Central memory CD4-positive, alpha-beta T cell (primary cell): ENCODE measurements around the gene RANBP3.
"Not testable (repeated sequence)": the region's sequence is repeated elsewhere in the genome, so short reads cannot be mapped to it uniquely, and the experiment has no call there.

Experiments used
- DNase-seq: peaks from one replicate; pipeline ENCODE4 v3.0.0; 2022

The RANBP3 gene

DNA sequence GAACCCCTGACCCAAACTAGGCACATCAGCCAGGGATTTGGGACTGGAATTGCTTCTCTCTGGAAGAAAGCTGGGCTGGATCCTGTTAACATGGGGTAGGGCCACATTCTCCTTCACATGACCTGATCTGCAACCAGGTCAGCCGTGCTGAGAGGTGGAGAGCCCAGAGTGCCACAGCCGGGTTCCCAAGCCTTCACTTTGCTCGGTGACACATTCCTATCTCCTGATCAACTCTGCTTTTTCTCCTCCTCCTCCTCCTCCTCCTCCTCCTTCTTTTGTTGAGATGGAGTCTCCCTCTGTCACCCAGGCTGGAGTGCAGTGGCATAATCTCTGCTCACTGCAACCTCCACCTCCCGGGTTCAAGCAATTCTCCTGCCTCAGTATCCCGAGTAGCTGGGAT, 7.9 kb upstream of the RANBP3 start:
- not testable (repeated sequence) for DNase-seq

DNA sequence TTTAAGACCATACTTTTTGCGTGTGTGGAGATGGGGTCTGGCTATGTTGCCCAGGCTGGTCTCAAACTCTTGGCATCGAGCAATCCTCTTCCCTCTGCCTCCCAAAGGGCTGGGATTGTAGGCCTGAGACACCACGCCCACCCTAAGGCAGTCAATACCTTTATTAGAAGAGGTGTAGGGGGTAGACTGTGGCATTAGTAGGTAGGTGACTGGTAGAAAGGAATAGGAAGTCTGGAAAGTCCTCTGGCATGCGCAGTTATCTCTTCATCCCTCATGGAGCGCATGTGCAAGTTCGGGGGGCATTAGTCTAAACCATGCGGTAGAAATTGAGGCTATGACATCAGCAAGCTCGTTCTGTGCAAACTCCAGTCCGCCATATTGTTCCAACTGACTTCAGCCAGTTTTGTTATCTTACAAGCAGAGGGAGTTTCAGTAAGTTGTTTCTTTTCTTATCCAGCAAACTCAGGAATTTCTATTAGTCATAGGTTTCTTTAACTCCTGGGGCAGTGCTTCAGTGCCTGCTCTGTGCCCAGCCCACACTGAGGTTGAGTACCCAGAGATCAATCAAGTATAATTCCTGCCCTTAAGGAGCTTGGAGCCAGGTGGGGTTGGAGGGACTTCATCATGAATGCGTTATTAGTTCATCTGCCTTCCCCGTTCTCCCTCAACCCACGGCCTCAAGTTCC, 7.3 kb upstream of the RANBP3 start:
- DNase-seq, result no peak

DNA sequence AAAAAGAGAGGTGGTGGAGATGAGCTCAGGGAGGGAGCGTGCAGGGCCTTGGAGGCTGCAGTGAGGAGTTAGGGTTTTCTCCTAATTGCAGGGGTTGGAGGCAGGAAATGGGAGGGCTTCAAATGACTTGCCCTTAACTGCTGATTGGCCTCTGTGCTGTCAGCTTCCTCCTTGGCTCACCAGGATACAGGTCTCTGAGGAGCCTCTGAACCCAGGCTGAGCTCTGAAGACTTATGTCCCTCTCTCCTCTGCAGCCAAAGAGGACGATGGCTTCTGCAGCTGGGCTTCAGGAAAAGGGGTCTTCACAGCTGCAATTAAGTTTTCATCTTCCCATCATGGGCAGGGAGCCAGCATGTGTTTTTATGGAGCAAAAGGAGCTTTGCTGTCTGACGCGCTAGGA, 6.7 kb upstream of the RANBP3 start:
- no peak for DNase-seq

DNA sequence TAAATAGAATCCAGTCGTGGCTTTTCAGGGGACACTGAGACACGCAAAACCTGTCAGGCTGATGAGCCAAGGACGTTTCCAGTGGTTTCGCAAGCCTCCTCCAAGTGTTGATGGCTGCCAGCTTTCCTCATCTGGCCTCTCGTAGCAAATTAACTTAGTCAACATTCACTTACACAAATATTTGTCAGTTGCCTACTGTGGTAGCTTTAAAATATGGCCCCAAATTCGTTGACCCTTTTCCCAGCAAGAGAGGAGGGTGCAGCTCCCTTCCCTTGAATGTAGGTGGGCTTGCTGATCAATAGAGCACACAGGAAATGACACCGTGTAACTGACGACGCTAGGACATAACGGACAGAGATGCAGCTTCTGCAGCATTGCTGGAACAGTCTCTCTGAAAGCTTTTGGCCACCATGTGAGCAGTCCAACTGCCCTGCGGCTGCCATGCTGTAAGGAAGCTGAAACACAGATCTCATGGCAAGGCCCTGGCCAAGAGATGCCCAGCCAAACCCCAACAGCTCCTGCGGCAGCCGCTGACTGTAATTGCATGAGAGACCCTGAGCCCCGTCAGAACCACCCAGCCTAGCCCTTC, 5.5 kb upstream of the RANBP3 start:
- DNase-seq, result no peak

DNA sequence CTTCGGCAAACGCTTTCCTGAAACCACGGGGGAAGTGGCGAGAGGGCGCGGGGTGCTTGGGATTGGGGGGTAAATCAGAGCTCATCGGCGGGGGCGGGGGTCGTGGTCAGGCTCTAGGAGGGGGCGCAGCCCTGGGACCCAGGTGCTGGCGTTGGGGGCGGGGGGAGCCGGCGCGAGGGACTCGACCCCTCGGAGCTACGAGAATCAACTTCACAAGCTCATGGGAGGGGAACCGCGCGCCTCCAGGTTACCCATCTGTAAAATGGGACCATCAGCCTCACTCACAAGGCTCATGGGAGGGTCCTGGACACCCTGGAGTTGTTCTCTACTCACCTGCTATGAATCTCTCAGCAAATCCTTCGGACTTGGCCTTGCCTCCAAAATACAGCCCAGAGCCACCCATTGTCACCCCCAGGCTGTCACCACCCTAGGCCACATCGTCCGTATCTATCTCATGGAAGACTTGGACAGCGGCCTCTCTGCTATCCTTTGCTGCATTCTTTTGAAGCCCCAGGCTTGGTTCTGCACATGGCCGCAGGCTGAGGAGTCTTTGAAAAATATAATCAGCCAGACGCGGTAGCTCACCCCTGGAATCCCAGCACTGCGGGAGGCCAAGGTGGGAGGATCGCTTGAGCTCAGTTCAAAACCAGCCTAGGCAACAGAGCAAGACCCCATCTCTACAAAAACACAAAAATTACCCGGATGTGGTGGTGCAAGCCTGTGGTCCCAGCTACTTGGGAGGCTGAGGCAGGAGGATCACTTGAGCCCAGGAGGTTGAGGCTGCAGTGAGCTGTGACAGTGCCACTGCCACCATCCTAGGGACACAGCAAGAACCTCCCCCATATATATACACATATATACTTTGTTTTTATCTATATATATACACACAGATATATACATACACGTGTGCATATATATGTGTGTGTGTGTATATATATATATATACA, 939 bp upstream of the RANBP3 start:
- DNase-seq, result no peak

DNA sequence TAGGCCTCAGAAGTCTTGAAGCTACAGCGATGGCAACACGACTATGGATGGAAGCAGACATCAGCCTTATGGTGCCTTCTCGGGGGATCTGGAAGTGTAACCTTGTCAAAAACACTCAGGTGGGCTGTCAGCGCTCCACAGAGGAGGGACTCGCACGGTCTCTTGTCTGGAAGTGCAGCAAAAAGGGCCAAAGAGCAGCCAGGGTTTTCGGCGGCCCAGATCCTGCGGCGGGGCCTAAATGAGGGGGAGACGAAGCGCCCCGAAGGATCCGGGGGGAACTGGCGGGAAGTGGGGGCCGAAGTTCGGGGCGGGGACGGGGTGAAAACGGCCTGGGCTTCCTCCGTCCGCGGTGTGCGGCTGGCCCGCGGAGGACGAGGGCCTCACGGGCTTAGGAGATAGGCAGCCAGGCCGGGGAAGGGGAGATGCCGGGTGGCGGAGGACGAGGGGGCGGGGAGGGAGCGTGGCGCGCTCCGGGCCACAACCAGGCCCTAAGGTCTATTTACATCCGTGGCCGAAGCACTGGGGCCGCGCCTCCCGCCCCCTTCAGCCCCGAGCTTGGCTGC, 637 bp downstream of the RANBP3 start:
- no peak for DNase-seq

DNA sequence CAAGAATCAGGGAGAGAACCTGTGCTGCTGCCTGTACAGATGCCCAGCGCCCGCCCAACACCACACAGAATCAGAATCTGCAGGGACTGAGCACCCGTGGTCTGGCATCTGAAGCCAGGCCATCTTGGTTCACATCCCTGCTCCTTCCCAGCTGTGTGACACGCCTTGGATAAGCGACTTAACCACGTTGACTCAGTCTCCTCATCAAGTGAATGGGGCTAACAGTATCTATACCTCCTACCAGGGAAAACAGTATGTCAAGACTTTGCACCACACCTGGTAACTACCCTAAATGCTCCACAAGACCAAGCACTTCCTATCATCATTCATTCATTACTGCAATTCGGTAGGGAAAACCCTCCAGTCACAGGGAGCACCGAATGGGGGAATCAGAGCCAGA, 1.2 kb downstream of the RANBP3 start:
- no peak for DNase-seq

DNA sequence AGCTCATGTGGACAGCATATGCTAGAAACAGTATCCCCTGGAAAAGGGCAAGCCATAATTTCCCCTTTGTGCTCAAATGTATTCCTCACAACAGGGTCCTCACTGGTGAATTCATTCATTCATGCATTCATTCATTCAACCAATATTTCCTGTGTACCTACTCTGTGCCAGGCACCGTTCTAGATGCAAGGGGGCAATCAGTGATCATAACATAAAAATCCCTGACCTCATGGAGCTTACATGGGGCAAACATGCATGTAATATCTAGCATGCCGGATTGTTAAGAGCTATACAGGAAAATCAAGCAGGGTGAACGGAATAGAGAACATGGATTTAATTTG, 2.6 kb downstream of the RANBP3 start:
- no peak for DNase-seq

DNA sequence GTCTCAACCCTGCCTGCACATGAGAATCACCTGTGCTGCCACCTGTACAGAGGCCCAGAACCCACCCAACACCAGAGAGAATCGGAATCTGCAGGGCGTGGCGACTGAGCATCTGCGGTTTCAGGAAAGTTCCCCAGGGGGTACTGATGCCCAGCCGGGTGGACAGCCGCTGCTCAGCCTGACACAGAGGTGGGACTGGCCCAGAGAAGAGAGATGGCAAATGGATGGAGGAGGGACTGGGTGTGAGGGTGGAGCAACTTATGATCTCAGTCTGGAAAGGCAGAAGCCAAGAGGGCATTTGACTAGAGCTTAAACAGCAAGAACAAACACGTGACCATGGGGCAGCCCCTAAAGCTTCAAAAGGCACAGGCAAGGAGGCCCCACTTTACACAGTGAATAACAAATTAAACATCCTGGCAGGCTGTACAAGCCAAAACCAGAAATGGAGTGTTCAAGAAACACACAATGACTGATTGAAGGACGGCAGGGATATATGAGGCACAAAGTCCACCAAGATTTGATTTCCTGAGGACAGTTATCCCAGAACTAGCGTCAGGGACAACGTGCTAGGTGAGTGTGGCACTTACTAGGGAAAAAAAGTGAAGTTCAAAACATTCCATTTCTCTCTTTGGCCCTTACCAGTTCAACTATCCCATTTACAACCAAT, 3.1 kb downstream of the RANBP3 start:
- no peak for DNase-seq

DNA sequence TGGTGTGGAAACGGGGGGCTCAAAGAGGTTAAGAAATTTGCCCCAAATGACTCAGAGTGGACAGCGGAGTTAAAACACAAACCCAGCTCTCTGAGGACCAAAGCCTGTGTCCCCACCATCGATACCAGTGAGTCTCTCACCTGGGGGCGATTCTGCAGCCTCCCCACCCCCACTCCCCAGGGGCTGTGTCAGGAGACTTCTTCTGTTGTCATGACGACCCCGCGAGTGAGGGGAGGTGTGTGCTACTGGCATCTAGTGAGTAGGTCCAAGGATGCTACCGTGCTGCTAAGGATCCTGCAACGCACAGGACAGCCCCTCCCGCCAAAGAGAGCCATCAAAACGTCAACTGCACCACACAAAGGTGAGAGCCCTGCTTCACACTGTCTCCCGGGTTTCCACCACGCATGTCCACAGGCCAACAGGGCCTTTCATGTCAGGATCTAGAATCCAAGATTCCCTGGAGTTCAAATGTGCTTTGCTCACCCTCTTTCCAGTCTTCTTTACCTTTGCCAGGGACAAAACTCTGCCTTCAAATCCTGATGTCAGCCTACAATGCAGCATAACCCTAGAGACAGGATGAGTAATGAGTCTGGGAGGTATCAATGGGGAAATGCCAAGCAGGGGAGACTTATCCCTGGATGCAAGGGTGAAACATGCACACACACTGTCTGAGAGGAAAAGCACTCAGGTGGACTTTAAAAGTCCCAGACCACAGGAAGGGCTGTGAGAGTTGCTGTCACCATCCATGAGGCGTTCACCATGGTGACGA, 3.9 kb downstream of the RANBP3 start:
- DNase-seq, result no peak

DNA sequence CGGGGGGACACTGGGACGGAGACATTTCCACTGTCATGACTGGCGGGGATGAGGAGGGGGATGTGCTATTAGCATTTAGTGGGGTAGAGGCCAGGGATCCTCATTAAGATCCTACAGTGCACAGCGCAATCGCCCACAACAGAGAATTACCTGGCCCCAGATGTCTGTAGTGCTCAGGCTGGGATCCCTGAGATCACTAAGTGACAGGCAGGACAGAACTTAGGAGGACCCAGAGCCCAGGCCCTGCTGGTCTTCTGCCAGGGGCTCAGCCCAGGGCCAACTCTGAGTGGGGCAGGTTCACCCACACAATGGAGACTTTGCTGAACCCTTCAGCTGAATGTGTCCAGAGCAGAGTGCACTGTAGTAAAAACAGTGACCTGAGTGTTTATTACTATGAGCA, 4.6 kb downstream of the RANBP3 start:
- DNase-seq, result no peak

DNA sequence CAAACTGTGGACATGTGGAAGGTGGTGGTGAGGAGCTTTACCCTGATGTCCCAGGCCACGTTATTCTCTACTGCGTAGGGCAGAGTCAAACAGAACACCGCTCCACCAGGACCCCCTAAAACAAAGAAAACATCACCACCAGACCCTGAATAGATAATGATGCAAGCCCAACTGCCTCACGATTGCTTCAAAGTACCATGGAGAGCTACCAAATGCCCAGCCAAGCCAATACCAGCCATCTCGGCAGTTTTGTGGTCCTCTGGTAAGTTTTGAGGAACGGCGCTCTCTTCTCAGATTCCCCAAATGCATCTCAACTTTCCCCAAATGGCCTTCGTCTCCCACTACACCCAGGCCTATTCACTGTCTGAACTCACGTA, 5.6 kb downstream of the RANBP3 start:
- DNase-seq, result no peak

DNA sequence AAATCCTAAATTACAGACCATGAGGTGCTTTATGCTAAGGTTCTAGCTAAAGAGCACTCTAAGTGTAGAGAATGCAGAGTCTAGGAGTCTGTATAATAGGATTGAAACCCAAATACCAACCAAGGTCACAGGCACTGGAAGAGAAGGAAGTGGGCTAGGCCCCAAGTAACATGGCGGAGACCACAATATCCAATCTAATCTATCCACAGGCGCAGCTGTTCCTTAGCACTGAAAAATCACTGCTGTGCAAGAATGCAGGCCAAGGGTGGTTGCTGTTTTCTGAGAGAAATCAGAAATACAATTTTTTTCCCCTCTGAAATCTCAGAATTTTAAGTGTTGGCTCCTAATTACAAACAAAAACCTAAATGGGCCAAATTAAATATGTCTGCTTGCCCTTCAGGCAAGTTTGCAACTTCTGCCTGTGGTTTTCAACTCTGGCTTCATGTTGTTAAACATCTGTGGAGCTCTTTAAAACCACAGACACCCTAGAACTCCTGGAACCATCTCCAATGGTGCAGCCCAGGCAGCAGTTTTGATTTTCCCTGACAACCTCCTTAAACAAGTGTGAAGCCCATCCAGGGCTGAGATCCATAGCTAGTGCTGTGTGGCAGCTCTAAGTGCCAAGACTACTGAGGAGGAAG, 6.1 kb downstream of the RANBP3 start:
- DNase-seq, result no peak

DNA sequence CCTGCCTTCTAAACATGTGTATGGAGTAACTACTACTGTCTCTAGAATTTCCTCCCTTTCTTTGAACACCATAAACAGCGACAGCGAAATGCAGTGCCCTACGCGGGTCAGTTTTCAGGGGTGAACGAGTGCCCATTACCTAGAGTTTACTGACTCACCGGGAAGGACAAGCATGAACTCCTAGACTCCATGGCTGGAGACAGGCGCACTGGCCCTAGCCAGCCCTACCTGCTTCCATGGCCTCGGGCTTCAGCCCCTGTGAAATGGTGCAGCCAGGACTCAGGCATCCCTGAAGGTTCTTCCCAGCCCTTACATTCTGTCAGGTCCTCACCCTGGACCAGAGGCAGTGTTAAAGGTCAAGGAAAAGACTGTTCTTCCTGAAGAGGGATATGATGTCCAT, 8.5 kb downstream of the RANBP3 start:
- DNase-seq, result no peak

DNA sequence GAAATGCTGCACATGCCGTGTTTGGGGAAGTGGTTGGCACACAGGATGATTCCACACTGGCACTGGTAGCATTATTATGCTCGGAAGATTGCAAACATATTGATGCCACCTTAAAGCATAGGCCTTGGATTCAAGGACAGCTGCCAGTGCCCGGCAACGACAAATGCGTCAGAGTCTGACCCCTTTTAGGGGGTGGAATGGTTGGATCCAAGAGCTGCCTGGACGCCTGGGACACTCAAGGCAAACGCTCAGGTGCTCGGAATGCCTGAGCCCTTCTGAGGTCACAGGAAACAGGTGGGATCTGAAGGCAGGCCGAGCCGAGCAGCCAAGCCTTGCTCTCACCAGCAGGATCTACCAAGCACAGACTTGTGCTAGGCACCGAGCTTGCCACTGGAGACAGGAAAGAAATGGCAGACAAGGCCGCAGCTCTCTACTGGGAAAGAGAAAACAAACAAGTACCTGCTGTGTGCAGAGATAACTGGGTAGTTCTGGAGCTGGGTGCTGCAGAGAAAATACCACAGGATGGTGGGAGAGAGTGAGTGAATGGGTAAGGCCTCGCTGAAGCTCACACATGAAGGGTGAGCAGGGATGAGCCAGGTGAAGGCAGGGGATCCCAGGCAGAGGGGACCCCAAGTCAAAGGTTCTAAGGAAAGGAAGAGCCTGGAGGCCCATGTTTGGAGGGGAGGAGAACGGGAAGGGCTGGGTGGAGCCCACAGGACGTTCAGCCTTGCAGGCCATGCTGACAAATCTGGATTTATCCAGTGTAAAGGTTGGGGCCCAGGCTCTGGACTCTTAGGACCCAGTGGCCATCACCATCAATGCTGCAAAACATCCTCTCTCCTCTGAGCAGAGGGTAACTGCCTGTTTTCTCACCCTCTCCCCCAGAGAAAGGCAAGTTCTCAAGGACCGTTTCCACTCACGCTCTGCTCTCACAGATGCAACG, 9.2 kb downstream of the RANBP3 start:
- no peak for DNase-seq

DNA sequence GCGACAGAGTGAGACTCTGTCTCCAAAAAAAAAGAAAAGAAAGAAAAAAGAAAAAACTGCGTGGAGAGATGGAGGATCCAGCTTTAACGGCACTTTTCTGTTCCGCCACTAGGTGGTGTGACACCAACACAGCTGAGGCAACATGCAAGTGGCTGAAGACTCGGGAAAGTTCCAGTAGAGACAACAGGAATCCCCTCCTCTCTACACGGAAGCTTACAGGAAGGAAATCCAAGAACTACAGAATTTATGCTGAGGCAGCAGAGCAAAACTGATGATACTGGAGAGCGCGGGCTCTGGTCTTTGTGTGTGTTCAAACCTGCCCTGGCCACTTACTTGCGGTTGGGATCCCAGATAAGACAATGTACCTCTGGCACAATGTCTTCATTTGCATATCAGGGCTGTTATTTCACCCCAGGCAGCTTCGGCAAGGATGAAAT, 9.9 kb downstream of the RANBP3 start:
- peak; percentile 49 for DNase-seq

DNA sequence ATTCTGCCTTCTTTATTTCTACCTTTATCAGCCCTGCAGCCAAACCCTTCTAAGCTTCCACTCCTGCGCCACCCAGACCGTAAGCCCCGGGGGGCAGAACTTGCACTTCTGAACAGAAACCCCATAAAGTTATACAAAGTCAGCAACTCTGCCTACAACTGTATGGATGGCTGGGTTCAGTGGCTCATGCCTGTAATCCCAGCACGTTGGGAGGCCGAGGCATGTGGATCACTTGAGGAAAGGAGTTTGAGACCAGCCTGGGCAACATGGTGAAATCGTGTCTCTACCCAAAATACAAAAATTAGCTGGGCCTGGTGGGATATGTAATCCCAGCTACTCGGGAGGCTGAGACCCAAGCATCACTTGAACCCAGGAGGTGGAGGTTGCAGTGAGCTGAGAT, 10.4 kb downstream of the RANBP3 start:
- no peak for DNase-seq

DNA sequence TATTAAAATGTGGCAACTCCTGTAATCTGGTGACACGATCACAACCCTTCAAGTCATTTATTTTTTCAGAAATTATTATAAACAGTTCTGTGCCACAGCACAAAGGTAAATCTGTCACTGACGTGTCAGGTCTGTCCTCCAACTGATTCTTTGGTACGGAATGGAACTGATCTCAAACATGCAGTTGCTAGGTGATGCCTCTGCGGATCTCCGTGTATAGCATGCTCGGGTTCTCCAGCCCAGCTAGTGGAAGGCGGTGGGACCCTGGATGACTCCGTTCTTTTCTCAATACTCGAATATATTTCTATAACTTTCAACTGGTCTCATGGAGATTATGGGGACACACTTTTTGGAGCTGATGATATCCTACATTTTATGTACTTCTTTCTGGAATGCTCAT, 11.0 kb downstream of the RANBP3 start:
- no peak for DNase-seq

DNA sequence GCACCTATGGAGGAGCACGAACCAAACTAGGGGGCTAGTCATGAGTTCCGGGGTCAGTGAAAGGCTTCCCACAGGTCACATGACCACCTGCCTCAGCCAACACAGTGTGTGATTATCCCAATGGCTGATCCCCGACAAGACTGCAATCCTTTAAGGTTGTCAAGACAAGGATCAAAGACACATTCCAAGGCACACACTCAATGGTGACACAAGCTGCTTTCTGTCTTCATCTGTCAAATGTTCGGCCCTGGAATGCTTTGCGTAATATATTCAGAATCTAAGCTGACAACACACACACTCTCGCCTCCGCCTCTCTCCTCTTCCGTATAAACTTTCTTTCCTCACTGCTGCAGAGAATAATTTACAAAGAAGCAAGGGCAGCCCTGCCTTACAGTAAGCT, 11.7 kb downstream of the RANBP3 start:
- DNase-seq, result no peak

DNA sequence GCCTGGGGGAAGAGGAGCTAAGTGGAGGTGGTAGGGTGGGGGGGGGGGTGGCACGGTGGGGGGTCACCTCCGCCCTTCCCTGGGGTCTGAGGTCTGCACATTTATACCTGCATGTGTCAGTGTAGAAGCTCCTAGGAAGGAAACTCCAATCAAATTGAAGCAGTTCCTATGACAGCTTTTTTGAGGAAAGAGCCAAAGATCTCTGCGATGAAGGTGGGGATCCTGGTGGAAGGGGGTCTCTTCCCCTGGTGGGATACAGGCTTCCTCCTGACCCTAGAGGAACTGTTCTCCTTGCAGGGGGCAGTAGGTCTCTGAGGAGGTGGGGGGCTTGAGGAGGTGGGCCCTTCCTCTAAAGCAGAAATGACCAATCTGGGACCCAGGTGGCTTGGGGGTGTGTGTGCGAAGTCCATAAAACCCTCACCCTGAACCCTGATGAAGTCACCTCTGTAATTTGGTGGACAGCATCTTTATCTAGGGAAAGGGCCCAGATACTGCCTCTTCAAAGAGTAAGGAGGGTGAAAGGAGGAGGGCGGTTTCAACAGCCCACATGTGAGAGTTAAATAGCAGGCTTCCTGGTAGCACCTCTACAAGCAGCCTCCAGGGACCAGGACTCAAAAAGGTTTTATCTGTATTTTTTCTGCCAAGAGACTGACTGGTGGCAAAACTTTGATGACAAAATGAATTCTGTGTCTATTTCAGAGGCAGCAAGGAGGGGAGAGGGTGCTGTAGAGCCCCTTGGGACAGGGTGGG, 12.9 kb downstream of the RANBP3 start:
- DNase-seq, result no peak
